Liver (tissue), 3 donors: ENCODE results near the gene ATG16L1.

ENCODE experiments used
- FOXA1 ChIP-seq: IDR thresholded peaks from 2 replicates; pipeline ENCODE4 v1.6.1; 2016; ENCODE audit warnings: antibody characterized with exemption
- JUND ChIP-seq, 2 donors: IDR thresholded peaks; 2 replicates each; pipeline ENCODE4 v1.6.1; 2016; ENCODE audit warnings: antibody characterized with exemption in 2 of 2
- RXRA ChIP-seq, 2 donors: IDR thresholded peaks; 2 replicates each; pipeline ENCODE4 v1.6.1; 2017 to 2018; ENCODE audit warnings: antibody characterized with exemption in 2 of 2, mild to moderate bottlenecking in 1 of 2
- SP1 ChIP-seq: IDR thresholded peaks from 2 replicates; pipeline ENCODE4 v1.6.1; 2018; ENCODE audit warnings: antibody characterized with exemption, mild to moderate bottlenecking
- TAF1 ChIP-seq: conservative IDR thresholded peaks from 2 replicates; pipeline ENCODE4 v1.6.1; 2016; ENCODE audit warnings: antibody characterized with exemption, mild to moderate bottlenecking
- YY1 ChIP-seq: IDR thresholded peaks from 2 replicates; pipeline ENCODE4 v1.6.1; 2016; ENCODE audit warnings: antibody characterized with exemption, mild to moderate bottlenecking
- TF ChIP-seq, protein P1 (sequence below): fragments of 150-350 bp; IDR thresholded peaks from 2 replicates; pipeline ENCODE4 v1.5.1; 2017; ENCODE audit warnings: improper control_type of control experiment, low read depth, low read length; ENCODE audit not compliant: missing input control
- TF ChIP-seq, protein P2 (sequence below): IDR thresholded peaks from 2 replicates; pipeline ENCODE4 v1.6.1; 2016; ENCODE audit warnings: antibody characterized with exemption
- TF ChIP-seq, protein P3 (sequence below): IDR thresholded peaks from 2 replicates; pipeline ENCODE4 v1.6.1; 2016; ENCODE audit warnings: antibody characterized with exemption, mild to moderate bottlenecking
- TF ChIP-seq, protein P4 (sequence below): IDR thresholded peaks from 2 replicates; pipeline ENCODE4 v1.6.1; 2016; ENCODE audit warnings: antibody characterized with exemption
- TF ChIP-seq, protein P5 (sequence below): IDR thresholded peaks from 2 replicates; pipeline ENCODE4 v1.6.1; 2016; ENCODE audit warnings: antibody characterized with exemption
- donor health status: healthy.
- donor health status: healthy.

DNA sequence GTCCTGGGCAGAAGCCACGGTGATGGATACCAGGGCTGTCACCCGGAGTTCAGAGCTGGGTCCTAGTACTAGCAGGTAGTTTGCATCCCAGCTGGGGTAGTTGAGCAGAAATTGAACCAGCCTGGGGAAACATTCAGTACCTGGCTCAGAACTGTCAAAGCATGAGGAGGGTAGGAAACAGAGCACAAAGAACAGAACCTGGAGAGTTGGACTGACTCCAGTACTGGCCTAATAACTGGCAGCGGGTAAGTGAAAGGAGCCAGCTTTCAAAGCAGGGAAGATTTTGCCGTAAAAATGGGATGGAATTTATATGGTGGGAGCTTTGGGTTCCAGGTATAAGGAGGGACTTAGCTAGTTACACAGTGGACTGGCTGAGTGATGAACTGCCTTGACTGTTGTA, 23.8 kb downstream of the ATG16L1 start:
- TF ChIP-seq, protein P1, sequence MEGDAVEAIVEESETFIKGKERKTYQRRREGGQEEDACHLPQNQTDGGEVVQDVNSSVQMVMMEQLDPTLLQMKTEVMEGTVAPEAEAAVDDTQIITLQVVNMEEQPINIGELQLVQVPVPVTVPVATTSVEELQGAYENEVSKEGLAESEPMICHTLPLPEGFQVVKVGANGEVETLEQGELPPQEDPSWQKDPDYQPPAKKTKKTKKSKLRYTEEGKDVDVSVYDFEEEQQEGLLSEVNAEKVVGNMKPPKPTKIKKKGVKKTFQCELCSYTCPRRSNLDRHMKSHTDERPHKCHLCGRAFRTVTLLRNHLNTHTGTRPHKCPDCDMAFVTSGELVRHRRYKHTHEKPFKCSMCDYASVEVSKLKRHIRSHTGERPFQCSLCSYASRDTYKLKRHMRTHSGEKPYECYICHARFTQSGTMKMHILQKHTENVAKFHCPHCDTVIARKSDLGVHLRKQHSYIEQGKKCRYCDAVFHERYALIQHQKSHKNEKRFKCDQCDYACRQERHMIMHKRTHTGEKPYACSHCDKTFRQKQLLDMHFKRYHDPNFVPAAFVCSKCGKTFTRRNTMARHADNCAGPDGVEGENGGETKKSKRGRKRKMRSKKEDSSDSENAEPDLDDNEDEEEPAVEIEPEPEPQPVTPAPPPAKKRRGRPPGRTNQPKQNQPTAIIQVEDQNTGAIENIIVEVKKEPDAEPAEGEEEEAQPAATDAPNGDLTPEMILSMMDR = no peak
- TF ChIP-seq SP1 (no peak), YY1 (no peak), JUND (IDR thresholded peaks at IDR 0.05) (no peak), TAF1 (no peak), RXRA (IDR thresholded peaks at IDR 0.05) (no peak), FOXA1 (no peak)
- TF ChIP-seq, protein P2, sequence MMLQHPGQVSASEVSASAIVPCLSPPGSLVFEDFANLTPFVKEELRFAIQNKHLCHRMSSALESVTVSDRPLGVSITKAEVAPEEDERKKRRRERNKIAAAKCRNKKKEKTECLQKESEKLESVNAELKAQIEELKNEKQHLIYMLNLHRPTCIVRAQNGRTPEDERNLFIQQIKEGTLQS = no peak
- TF ChIP-seq, protein P3, sequence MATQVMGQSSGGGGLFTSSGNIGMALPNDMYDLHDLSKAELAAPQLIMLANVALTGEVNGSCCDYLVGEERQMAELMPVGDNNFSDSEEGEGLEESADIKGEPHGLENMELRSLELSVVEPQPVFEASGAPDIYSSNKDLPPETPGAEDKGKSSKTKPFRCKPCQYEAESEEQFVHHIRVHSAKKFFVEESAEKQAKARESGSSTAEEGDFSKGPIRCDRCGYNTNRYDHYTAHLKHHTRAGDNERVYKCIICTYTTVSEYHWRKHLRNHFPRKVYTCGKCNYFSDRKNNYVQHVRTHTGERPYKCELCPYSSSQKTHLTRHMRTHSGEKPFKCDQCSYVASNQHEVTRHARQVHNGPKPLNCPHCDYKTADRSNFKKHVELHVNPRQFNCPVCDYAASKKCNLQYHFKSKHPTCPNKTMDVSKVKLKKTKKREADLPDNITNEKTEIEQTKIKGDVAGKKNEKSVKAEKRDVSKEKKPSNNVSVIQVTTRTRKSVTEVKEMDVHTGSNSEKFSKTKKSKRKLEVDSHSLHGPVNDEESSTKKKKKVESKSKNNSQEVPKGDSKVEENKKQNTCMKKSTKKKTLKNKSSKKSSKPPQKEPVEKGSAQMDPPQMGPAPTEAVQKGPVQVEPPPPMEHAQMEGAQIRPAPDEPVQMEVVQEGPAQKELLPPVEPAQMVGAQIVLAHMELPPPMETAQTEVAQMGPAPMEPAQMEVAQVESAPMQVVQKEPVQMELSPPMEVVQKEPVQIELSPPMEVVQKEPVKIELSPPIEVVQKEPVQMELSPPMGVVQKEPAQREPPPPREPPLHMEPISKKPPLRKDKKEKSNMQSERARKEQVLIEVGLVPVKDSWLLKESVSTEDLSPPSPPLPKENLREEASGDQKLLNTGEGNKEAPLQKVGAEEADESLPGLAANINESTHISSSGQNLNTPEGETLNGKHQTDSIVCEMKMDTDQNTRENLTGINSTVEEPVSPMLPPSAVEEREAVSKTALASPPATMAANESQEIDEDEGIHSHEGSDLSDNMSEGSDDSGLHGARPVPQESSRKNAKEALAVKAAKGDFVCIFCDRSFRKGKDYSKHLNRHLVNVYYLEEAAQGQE = no peak
- TF ChIP-seq, protein P4, sequence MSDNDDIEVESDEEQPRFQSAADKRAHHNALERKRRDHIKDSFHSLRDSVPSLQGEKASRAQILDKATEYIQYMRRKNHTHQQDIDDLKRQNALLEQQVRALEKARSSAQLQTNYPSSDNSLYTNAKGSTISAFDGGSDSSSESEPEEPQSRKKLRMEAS = no peak
- TF ChIP-seq, protein P5, sequence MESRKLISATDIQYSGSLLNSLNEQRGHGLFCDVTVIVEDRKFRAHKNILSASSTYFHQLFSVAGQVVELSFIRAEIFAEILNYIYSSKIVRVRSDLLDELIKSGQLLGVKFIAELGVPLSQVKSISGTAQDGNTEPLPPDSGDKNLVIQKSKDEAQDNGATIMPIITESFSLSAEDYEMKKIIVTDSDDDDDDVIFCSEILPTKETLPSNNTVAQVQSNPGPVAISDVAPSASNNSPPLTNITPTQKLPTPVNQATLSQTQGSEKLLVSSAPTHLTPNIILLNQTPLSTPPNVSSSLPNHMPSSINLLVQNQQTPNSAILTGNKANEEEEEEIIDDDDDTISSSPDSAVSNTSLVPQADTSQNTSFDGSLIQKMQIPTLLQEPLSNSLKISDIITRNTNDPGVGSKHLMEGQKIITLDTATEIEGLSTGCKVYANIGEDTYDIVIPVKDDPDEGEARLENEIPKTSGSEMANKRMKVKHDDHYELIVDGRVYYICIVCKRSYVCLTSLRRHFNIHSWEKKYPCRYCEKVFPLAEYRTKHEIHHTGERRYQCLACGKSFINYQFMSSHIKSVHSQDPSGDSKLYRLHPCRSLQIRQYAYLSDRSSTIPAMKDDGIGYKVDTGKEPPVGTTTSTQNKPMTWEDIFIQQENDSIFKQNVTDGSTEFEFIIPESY = no peak
